ENCODE results near the gene ZHX3.

The ZHX3 gene

DNA sequence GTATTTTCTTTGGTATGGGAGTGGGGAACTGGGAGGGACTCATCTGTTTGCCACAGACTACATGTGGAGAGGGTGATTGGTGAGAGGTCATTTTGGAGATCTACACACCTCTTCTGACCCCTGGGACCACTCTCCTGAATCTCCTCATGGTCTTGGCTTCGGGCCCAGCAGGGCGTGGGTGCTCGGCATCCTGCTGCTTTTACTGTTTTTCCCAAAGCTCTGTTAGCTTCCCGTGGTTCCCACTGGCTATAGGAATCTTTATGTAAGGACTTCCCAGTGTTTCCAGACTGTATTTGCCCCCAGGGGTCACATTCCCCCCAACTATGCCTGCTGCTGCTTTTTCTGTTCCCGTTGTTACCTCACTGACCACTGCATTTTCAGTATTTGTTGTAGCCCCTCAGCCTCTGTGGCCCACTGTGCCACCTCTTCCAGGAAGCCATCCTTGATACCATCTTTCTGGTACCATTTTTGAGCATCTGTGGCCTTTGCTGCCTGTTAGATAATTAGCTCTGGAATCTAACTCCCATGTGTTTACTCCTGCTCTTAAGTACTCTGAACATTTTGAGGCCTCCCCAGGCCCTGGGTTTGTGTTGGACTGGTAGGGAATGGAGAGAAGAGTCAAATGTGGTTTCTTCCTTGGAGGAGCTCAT, 165.3 kb downstream of the ZHX3 start:
- TF ChIP-seq, protein P1, sequence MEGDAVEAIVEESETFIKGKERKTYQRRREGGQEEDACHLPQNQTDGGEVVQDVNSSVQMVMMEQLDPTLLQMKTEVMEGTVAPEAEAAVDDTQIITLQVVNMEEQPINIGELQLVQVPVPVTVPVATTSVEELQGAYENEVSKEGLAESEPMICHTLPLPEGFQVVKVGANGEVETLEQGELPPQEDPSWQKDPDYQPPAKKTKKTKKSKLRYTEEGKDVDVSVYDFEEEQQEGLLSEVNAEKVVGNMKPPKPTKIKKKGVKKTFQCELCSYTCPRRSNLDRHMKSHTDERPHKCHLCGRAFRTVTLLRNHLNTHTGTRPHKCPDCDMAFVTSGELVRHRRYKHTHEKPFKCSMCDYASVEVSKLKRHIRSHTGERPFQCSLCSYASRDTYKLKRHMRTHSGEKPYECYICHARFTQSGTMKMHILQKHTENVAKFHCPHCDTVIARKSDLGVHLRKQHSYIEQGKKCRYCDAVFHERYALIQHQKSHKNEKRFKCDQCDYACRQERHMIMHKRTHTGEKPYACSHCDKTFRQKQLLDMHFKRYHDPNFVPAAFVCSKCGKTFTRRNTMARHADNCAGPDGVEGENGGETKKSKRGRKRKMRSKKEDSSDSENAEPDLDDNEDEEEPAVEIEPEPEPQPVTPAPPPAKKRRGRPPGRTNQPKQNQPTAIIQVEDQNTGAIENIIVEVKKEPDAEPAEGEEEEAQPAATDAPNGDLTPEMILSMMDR (IDR thresholded peaks at IDR 0.05): no peak
- DNase-seq (ENCODE audit: low spot score): no peak
- Histone ChIP-seq H3K4me3 (no peak overlapping the region), H3K27ac (peak overlapping the region in 1 of 2 donors; percentile 8)

DNA sequence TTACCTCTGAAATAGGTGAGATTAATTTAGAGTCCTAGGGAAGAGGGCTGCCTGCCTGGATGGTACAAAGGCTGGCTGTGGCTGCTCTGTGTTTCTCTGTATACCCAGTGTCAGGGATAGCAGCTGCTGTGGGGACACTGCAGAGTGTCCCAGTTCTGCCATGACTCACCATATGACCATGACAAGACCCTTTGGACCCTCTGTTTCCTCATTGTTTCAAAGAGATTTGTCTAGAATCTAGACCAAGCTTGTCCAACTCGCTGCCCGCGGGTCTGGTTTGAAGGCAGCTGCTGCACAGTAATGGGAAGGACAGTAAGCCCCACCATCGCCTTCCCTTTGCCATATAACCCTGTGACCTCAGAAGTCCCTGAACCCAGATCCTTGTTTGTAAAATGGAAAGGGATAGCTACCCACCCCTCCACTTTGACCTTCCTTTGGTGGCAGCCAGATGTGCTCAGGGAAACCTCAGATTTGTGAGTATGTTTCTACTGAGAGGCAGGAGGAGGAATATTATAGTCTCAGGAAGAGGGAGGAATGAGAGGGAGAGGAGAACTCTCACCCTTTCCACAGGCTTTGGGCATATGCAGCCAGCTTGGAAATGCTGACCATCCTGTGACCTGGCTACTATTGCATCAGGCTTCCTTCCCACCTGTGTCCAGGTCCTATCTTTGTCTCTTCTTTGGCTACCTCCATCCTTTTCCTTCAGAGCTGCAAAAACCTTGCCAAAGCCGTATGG, 166.2 kb downstream of the ZHX3 start:
- TF ChIP-seq, protein P1 (IDR thresholded peaks at IDR 0.05): no peak
- H3K27ac ChIP-seq: peak overlapping the region in 1 of 2 donors; percentile 43
- H3K4me3 ChIP-seq: no peak overlapping the region
- DNase-seq (ENCODE audit: low spot score): no peak

DNA sequence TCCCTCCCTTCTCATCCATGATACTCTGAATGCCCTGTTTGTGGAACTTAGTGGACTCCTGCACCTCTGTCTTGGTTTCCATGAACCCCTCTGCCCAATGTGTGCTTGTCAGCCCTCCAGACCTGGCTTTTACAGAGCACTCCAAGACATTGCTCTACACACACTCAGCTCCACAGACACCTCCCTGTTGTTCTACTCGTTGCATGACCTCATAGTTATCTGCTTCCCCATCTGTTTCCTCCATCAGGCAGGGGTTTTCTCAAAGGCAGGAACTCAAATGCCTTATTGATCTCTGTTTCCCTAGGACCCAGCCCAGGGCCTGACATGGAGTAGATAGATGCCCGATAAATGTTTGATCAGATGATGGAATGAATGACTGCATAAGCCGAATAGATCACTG, 166.9 kb downstream of the ZHX3 start:
- no peak overlapping the region for H3K4me3 ChIP-seq
- TF ChIP-seq, protein P1 (IDR thresholded peaks at IDR 0.05): no peak
- peak overlapping the region in 1 of 2 donors; percentile 43 for H3K27ac ChIP-seq
- DNase-seq (ENCODE audit: low spot score): no peak

DNA sequence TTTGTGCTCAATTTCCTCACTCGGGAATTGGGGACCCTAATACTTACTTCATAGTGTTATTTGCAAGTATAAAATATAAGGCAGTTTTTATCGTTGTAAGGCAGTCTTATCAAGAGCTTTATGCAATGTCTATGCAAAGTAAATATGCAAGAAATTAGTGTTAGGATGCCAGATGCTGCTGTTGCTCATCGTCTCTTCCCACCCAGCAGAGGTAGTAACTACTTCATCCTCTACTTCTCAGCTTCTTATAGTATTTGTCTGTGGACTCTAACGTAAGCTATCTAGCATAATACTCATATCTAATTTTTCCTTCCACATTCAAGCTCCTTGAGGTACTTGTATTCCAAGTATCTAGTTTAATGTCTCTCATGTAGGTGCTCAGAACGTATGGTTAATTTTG, 168.6 kb downstream of the ZHX3 start:
- TF ChIP-seq, protein P1 (IDR thresholded peaks at IDR 0.05): no peak
- H3K27ac ChIP-seq: peak overlapping the region in 1 of 2 donors; percentile 31

DNA sequence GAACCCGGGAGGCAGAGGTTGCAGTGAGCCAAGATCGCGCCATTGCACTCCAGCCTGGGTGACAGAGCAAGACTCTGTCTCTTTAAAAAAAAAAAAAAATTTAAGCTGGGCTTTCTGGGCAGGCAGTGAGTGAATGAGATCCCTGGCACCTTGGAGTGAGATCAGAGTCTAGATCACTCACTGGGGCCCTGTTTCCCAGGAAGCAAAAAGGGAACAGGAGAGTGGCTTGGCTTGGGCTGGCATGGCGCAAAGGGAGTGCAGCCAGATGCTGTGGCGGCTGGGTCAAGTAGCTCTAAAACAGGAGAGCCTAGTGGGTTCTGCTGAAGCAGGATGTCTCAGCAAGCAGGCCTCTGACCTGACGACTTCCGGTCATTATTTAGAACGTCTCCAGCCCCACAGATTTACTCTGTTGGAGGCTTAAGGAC, 169.8 kb downstream of the ZHX3 start:
- TF ChIP-seq, protein P1 (IDR thresholded peaks at IDR 0.05): no peak
- no peak for DNase-seq (ENCODE audit: low spot score)
- Histone ChIP-seq H3K4me3 (no peak overlapping the region), H3K27ac (peak overlapping the region in 1 of 2 donors; percentile 79)

More for the DNA sequence above, 168.6 kb downstream of the ZHX3 start:
- no peak overlapping the region for H3K4me3 ChIP-seq
- no peak for DNase-seq (ENCODE audit: low spot score)

DNA sequence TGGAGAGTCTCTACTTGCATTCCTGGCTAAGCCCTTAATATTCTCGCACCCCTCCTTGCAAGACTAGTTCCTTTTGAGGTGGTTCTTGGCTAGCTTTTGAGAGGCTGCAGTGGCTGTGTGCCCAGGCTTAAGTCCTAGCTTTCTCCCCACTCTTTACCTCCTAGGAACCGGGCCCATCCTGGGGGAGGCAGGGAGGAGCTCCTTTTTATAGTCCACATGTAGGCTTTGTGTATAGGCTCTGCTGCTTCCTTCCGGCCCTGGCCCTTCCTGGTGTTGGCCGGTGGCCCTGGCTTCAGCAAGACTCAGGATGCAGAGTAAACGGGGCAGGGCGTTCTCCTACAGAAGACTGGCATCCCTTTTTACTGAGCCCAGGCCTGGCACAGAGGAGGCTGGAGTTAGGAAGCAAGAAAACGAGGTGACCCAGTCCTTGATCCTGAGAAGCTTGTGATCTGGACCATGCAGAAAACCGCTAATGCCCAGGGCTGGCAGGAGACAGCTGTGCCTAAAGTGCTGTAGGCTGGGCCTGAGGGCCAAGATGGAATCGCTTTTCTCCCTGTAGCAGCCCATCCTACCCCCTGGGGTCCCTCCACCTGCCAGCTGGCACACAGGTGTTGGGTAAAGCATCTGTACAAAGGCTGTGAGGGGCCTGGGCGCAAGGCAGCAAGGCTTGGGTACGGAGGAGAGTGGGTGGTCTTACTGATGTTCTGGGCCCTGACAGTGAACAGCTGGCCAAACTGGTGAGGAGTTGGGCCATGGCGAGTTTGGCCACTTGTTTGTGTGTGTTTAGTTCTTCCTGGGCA, 171.5 kb downstream of the ZHX3 start:
- peak overlapping the region; percentile 35 for H3K4me3 ChIP-seq
- TF ChIP-seq, protein P1 (IDR thresholded peaks at IDR 0.05): no peak
- H3K27ac ChIP-seq: peak overlapping the region; percentile 54 to 79
- no peak for DNase-seq (ENCODE audit: low spot score)

Data from coronary artery (tissue), 2 donors.